K562 (cell line): ENCODE results near the gene UBE3D. TPM values are rescaled to one million over a fixed set of nuclear protein-coding genes. Genes with fewer than 3 reads are reported as not detected.

ENCODE experiments used
- ATAC-seq: fragments of 200-7000 bp; cut with Tn5 transposase; 3 replicates; pipeline ENCODE4 v1.9.1; 2020; ENCODE audit warnings: moderate library complexity
- BruUV-seq: library from RNA; stranded (reverse); fragments of 400-500 nt; replicated peaks from 2 replicates; lab custom pipeline; 2021; lab: Mats Ljungman, UMichigan
- CTCF ChIA-PET: fragments of 300-600 bp; formaldehyde crosslinking; extraction: SDS; loops from one replicate; lab custom pipeline; 2021; ENCODE audit warnings: low intra/inter-chr PET ratio; lab: Yijun Ruan, JAX
- POLR2A ChIA-PET: fragments of 300-600, 350-650 bp; sonication (Branson Sonifier 250); formaldehyde crosslinking; extraction: SDS; loops from one replicate; lab custom pipeline; 2021; ENCODE audit warnings: antibody characterized with exemption, inconsistent platforms; lab: Yijun Ruan, JAX
- DNase-seq, 4 experiments: peaks; one replicate each; pipeline versions ENCODE4 v3.0.0 to v3.0.0-alpha.2; 2011 to 2018; ENCODE audit warnings: low spot score in 3 of 4, mixed read lengths in 3 of 4; ENCODE audit errors: extremely low read depth in 1 of 4
- FAIRE-seq: peaks from 2 replicates; lab custom pipeline; 2011; peaks lifted over from hg19 to GRCh38; lab: Jason Lieb, UNC
- H2AFZ ChIP-seq: 2 replicates; pipeline ENCODE4 v1.6.0; 2011; ENCODE audit warnings: low read depth, low read length, control low read depth, inconsistent platforms
- H3K27ac ChIP-seq: fragments of 200-600 bp; 3 replicates; pipeline ENCODE4 v1.8.0; 2011; ENCODE audit warnings: low read depth, mild to moderate bottlenecking, control low read depth, inconsistent platforms, low read length, moderate library complexity, mixed read lengths; ENCODE audit errors: extremely low read depth
- H3K27me3 ChIP-seq, 2 experiments: fragments of 300-600 bp in 1 of 2; 2 replicates in 1 of 2; 3 replicates in 1 of 2; pipeline versions ENCODE4 v1.6.0 to v1.8.0; 2011; ENCODE audit warnings: inconsistent platforms in 2 of 2, low read length in 2 of 2, mild to moderate bottlenecking in 1 of 2, mixed read lengths in 1 of 2, moderate library complexity in 1 of 2; ENCODE audit not compliant: control insufficient read depth in 2 of 2, insufficient read depth in 2 of 2
- H3K36me3 ChIP-seq: fragments of 300-600 bp; 3 replicates; pipeline ENCODE4 v1.8.0; 2011; ENCODE audit warnings: mild to moderate bottlenecking, low read length, inconsistent platforms; ENCODE audit not compliant: control insufficient read depth, insufficient read depth
- H3K4me1 ChIP-seq, 2 experiments: fragments of 200-600 bp in 1 of 2; replicated peaks in 1 of 2; 2 replicates in 1 of 2; 3 replicates in 1 of 2; pipeline versions ENCODE4 v1.5.1 to v1.8.0; 2011; ENCODE audit warnings: inconsistent platforms in 2 of 2, low read length in 2 of 2, mild to moderate bottlenecking in 1 of 2, mixed read lengths in 1 of 2, moderate library complexity in 1 of 2; ENCODE audit not compliant: control insufficient read depth in 2 of 2, insufficient read depth in 2 of 2
- H3K4me2 ChIP-seq: 2 replicates; pipeline ENCODE4 v1.6.1; 2011; ENCODE audit warnings: low read length, control low read depth, inconsistent platforms, mixed read lengths; ENCODE audit not compliant: insufficient read depth
- H3K4me3 ChIP-seq: fragments of 200-600 bp; sonication (generic), shearing (Covaris generic); 2 replicates; pipeline ENCODE4 v1.5.1; 2016; ENCODE audit warnings: control low read depth, inconsistent platforms
- H3K79me2 ChIP-seq: fragments of 200-600 bp; 3 replicates; pipeline ENCODE4 v1.8.0; 2011; ENCODE audit warnings: low read length, inconsistent platforms; ENCODE audit not compliant: control insufficient read depth, insufficient read depth
- H3K9ac ChIP-seq, 2 experiments: 2 replicates each; pipeline versions ENCODE4 v1.6.0 to v1.6.1; 2011; ENCODE audit warnings: low read depth in 2 of 2, low read length in 2 of 2, control low read depth in 1 of 2, inconsistent platforms in 1 of 2, mild to moderate bottlenecking in 1 of 2, mixed read lengths in 1 of 2; ENCODE audit not compliant: insufficient read depth in 1 of 2
- H3K9me1 ChIP-seq: one replicate; pipeline ENCODE4 v1.6.0; 2011; ENCODE audit warnings: inconsistent platforms, mild to moderate bottlenecking, low read length, moderate library complexity; ENCODE audit not compliant: control insufficient read depth, insufficient read depth
- H3K9me3 ChIP-seq: replicated peaks from 2 replicates; pipeline ENCODE4 v1.5.1; 2011; ENCODE audit warnings: low read depth, low read length, inconsistent platforms; ENCODE audit not compliant: control insufficient read depth, insufficient read depth
- H4K20me1 ChIP-seq: replicated peaks from 2 replicates; pipeline ENCODE4 v1.6.1; 2011; ENCODE audit warnings: low read length, inconsistent platforms, mixed read lengths; ENCODE audit not compliant: control insufficient read depth, insufficient read depth
- ELF2 ChIP-seq: fragments of 250-450 bp; sonication (Bioruptor Pico); IDR thresholded peaks from 2 replicates; pipeline ENCODE4 v1.5.0; 2021; ENCODE audit warnings: mild to moderate bottlenecking
- MEIS2 ChIP-seq: fragments of 450-650 bp; IDR thresholded peaks from 2 replicates; pipeline ENCODE4 v1.6.1; 2014; ENCODE audit warnings: mild to moderate bottlenecking; ENCODE audit not compliant: partially characterized antibody
- PBX2 ChIP-seq, 2 experiments: IDR thresholded peaks in 1 of 2; conservative IDR thresholded peaks in 1 of 2; 2 replicates each; pipeline ENCODE4 v1.6.1; 2016; ENCODE audit warnings: low read depth in 2 of 2, mild to moderate bottlenecking in 1 of 2, missing compliant biosample characterization in 1 of 2, missing genetic modification characterization in 1 of 2, moderate library complexity in 1 of 2
- WGBS: fragments of 100-300 bp; shearing (Covaris generic); methylation state at CpG from one replicate; pipeline ENCODE4 v1.1.6; 2016; ENCODE audit warnings: low coverage, mixed read lengths; ENCODE audit not compliant: insufficient coverage; ENCODE audit errors: missing lambda C conversion rate; 5-methylcytosine and 5-hydroxymethylcytosine counted together
- in situ Hi-C: fragments of 300-500 bp; cut with MboI; formaldehyde crosslinking; loops from 4 replicates; pipeline ENCODE4 v1.15.0; 2018; ENCODE audit warnings: inconsistent platforms, mixed read lengths
- intact Hi-C: fragments of 100-400 bp; cut with micrococcal nuclease; formaldehyde crosslinking; loops from 2 replicates; pipeline ENCODE4 v1.14.2; 2022
- polyA plus RNA-seq, 8 experiments: library from polyadenylated mRNA; depleted of rRNA in 4 of 8; stranded (reverse) in 5 of 8; unstranded in 3 of 8; fragments of >200 nt; fragmentation: Nextera tagmentation in 2 of 8; fragmentation: Illumina TruSeq in 1 of 8; extraction: Ambion mirVana in 2 of 8; extraction: Trizol in 1 of 8; gene quantifications; 2 replicates each; pipeline versions ENCODE4 v1.2.1 to v1.2.3, GENCODE V29; 2011 to 2014; ENCODE audit warnings: inconsistent platforms in 1 of 8, missing spikeins in 1 of 8
- total RNA-seq, 7 experiments: library from RNA; depleted of rRNA in 6 of 7; stranded (reverse); fragments of >200 nt in 6 of 7; fragmentation: Illumina TruSeq in 2 of 7; extraction: Trizol in 2 of 7; gene quantifications; 2 replicates each; pipeline versions ENCODE4 v1.2.1 to v1.2.3, GENCODE V29; 2011 to 2021; ENCODE audit warnings: low replicate concordance in 1 of 7

UBE3D gene
- total and polyA plus RNA-seq, 9 of the 15 experiments (the other 6 are each of a cell fraction or from before 2014, with no cell fraction given): 9.4 to 17.6 (median 11.9) TPM

GRCh38 chr6:82914511-82914910, 151.1 kb downstream of the UBE3D start:
- Histone ChIP-seq H3K9me3 (peaks cover 3% of the 10 kb centered on the region; the same call in 1 of the 2 replicates), H3K4me2 (no peak overlapping the region), H3K4me1 (peaks cover 0 to 4% of the 10 kb centered on the region in 2 experiments; a peak in 2 of 5 replicates), H3K9me1 (no peaks in the 10 kb centered on the region), H3K36me3 (no peaks in the 10 kb centered on the region), H4K20me1 (no peaks in the 10 kb centered on the region), H3K4me3 (no peak overlapping the region), H2AFZ (no peak overlapping the region), H3K27ac (no peak overlapping the region), H3K79me2 (no peaks in the 10 kb centered on the region), H3K9ac (no peak overlapping the region), H3K27me3 (no peaks in the 10 kb centered on the region)
- ChIA-PET POLR2A (interaction anchor here (1.0 to 1.5 kb wide), 3 partner anchors 9 to 25 kb away, joined by 3 to 4 read pairs (median 3); no protein-coding TSS in a partner anchor), CTCF (no interaction called here)
- in situ Hi-C loops: no loop called here
- intact Hi-C loops: no loop called here
- DNase-seq: no peak
- no peak for FAIRE-seq
- no peak for ATAC-seq
- BruUV-seq: no TSS peak
- TF ChIP-seq MEIS2 (peak; percentile 60), ELF2 (CRISPR knock-in tag) (no peak), PBX2 (CRISPR knock-in tag; IDR thresholded peaks at IDR 0.05; ENCODE audit: low read depth) (no peak), PBX2 (tag; conservative IDR thresholded peaks at IDR 0.05; ENCODE audit: low read depth) (peak; percentile 67)
- 56% methylated on average over 4 of the region's 4 CpGs for WGBS
